Hepatocyte (in vitro differentiated cells): ENCODE data around the gene SUPT3H.

Experiments
- EZH2phosphoT487 ChIP-seq: fragments of 200-600 bp; sonication (generic); IDR thresholded peaks from one replicate; pipeline ENCODE4 v1.6.1; 2018; ENCODE audit warnings: antibody characterized with exemption, mild to moderate bottlenecking, low read depth, moderate library complexity; ENCODE audit not compliant: unreplicated experiment, severe bottlenecking
- TF ChIP-seq, protein P1 (sequence below): fragments of 200-600 bp; sonication (generic); IDR thresholded peaks from 2 replicates; pipeline ENCODE4 v1.5.1; 2016; ENCODE audit warnings: antibody characterized with exemption, mild to moderate bottlenecking; ENCODE audit not compliant: poor library complexity

DNA sequence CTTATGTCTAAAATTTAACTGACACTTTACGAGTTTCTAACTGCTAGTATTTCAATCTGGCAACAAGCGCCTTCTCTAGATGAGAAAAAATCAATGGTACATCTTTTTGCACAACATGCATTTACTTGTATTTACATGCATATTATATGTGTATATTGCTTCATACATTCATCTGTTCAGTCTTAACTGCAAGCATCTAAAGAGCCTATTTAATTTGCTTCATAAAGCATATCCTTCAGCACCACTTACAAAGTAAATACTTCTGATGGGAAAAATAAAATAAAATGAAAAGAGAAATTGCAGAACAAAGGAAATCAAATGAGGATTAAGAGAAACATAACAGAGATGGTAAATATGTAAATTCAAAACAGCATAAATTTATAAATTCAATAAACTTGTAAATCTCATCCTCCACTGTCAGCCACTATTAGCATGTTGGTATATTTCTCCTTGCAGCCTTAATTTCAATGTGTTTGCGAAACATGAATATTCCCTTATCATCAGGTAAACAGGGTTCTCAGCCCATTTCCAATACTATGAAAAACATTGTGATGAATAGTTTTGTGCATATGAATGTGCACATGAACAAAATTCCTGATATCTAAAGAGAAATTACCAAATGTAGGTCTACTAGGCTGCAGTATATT, 382.1 kb downstream of the SUPT3H start:
- TF ChIP-seq, protein P1, sequence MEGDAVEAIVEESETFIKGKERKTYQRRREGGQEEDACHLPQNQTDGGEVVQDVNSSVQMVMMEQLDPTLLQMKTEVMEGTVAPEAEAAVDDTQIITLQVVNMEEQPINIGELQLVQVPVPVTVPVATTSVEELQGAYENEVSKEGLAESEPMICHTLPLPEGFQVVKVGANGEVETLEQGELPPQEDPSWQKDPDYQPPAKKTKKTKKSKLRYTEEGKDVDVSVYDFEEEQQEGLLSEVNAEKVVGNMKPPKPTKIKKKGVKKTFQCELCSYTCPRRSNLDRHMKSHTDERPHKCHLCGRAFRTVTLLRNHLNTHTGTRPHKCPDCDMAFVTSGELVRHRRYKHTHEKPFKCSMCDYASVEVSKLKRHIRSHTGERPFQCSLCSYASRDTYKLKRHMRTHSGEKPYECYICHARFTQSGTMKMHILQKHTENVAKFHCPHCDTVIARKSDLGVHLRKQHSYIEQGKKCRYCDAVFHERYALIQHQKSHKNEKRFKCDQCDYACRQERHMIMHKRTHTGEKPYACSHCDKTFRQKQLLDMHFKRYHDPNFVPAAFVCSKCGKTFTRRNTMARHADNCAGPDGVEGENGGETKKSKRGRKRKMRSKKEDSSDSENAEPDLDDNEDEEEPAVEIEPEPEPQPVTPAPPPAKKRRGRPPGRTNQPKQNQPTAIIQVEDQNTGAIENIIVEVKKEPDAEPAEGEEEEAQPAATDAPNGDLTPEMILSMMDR = no peak
- TF ChIP-seq EZH2phosphoT487 = no peak
